Thyroid gland (tissue), 4 donors: ENCODE data around the gene MESD.

Experiments used
- CTCF ChIP-seq, 6 experiments: fragments of 200-600 bp in 3 of 6; fragments of 450-650 bp in 3 of 6; sonication (generic) in 3 of 6; IDR thresholded peaks; one replicate each; pipeline ENCODE4 v1.5.1; 2016 to 2019; ENCODE audit warnings: antibody characterized with exemption in 6 of 6, mild to moderate bottlenecking in 2 of 6, inconsistent platforms in 1 of 6, moderate library complexity in 1 of 6
- POLR2A ChIP-seq, 2 donors: fragments of 450-650 bp; IDR thresholded peaks; one replicate each; pipeline ENCODE4 v1.6.1; 2017; ENCODE audit warnings: antibody characterized with exemption in 2 of 2, mild to moderate bottlenecking in 2 of 2, moderate library complexity in 1 of 2

- TF ChIP-seq CTCF (IDR thresholded peaks at IDR 0.05), result no peak
- TF ChIP-seq POLR2A (IDR thresholded peaks at IDR 0.05), result no peak
Observed at GRCh38 chr15:80913541-80913940, 76.1 kb downstream of the MESD start.
